Progenitor cell of endocrine pancreas (in vitro differentiated cells): ENCODE data around the gene LVRN. TPM values are rescaled to one million over a fixed set of nuclear protein-coding genes. Genes with fewer than 3 reads are reported as not detected.

Experiments used
- DNase-seq: peaks from one replicate; pipeline ENCODE4 v3.0.0; 2021; ENCODE audit warnings: low spot score; ENCODE audit not compliant: unreplicated experiment
- H3K27ac Mint-ChIP-seq: 2 replicates; pipeline ENCODE4 v1.8.0; 2021; ENCODE audit warnings: mild to moderate bottlenecking, moderate library complexity, mixed read lengths
- H3K27me3 Mint-ChIP-seq: 2 replicates; pipeline ENCODE4 v1.8.0; 2021; ENCODE audit warnings: mixed read lengths
- H3K36me3 Mint-ChIP-seq: 2 replicates; pipeline ENCODE4 v1.8.0; 2022; ENCODE audit warnings: mixed read lengths; ENCODE audit not compliant: insufficient read depth
- H3K4me1 Mint-ChIP-seq: 2 replicates; pipeline ENCODE4 v1.8.0; 2021; ENCODE audit warnings: low read depth, mixed read lengths
- H3K4me3 Mint-ChIP-seq: 2 replicates; pipeline ENCODE4 v1.8.0; 2021; ENCODE audit warnings: low read depth, mild to moderate bottlenecking, moderate library complexity, mixed read lengths
- H3K9me3 Mint-ChIP-seq: 2 replicates; pipeline ENCODE4 v1.8.0; 2021; ENCODE audit warnings: low read depth, mixed read lengths
- total RNA-seq: library from RNA; stranded (reverse); gene quantifications from 2 replicates; pipeline ENCODE4 v1.2.1, GENCODE V29; 2021
- TF ChIP-seq, protein P1 (sequence below): fragments of 200-600 bp; sonication (generic); IDR thresholded peaks from one replicate; pipeline ENCODE4 v1.5.0; 2021; ENCODE audit warnings: antibody characterized with exemption, mild to moderate bottlenecking; ENCODE audit not compliant: unreplicated experiment

The LVRN gene
- total RNA-seq, 1 donor from 2014 or later, result 0.24 TPM

DNA sequence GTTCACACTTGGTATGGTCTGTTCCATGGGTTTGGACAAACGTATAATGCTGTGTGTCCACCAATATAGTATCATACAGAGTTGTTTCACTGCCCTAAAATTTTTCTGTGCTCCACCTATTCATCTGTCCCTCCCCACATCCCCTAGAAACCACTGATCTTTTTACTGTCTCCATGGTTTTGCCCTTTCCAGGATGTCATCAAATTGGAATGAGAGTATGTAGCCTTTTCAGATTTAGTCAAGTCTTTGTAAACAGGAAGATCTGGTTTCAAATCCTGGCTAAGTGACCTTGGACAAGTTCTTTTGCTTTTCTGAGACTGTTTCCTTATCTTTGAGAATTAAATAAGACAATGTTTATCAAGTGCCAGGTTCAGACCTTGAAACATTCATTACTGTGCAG is 13.2 kb upstream of the LVRN start:
- Mint-ChIP-seq H3K4me3 (no peak overlapping the region), H3K4me1 (peaks cover 11% of the 10 kb centered on the region), H3K27me3 (peaks cover 3% of the 10 kb centered on the region), H3K36me3 (no peaks in the 10 kb centered on the region), H3K9me3 (no peaks in the 10 kb centered on the region), H3K27ac (no peak overlapping the region)
- TF ChIP-seq, protein P1, sequence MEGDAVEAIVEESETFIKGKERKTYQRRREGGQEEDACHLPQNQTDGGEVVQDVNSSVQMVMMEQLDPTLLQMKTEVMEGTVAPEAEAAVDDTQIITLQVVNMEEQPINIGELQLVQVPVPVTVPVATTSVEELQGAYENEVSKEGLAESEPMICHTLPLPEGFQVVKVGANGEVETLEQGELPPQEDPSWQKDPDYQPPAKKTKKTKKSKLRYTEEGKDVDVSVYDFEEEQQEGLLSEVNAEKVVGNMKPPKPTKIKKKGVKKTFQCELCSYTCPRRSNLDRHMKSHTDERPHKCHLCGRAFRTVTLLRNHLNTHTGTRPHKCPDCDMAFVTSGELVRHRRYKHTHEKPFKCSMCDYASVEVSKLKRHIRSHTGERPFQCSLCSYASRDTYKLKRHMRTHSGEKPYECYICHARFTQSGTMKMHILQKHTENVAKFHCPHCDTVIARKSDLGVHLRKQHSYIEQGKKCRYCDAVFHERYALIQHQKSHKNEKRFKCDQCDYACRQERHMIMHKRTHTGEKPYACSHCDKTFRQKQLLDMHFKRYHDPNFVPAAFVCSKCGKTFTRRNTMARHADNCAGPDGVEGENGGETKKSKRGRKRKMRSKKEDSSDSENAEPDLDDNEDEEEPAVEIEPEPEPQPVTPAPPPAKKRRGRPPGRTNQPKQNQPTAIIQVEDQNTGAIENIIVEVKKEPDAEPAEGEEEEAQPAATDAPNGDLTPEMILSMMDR, result no peak
- DNase-seq, result no peak

DNA sequence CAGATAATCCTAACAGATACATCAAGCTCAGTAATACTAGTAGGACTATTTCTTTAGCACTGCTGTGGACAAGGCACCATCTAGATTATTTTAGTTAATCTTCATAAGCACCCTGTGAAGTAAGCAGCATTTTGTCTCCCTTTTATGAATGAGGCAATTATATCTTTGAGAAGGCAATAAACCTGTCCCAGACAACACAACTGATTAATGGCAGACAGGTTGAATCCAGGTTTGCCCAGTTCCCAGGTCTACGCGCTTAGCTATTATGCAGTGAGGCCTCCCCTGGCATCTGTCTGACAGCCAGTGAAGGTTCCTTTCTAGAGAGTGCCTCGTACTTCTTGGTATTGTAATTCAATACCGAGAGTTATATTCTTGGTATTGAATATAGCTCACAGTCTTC is 9.7 kb upstream of the LVRN start:
- TF ChIP-seq, protein P1, result no peak
- Mint-ChIP-seq H3K27me3 (peaks cover 3% of the 10 kb centered on the region), H3K4me1 (peaks cover 13% of the 10 kb centered on the region), H3K36me3 (no peaks in the 10 kb centered on the region), H3K9me3 (no peaks in the 10 kb centered on the region), H3K27ac (no peak overlapping the region), H3K4me3 (no peak overlapping the region)
- no peak for DNase-seq

DNA sequence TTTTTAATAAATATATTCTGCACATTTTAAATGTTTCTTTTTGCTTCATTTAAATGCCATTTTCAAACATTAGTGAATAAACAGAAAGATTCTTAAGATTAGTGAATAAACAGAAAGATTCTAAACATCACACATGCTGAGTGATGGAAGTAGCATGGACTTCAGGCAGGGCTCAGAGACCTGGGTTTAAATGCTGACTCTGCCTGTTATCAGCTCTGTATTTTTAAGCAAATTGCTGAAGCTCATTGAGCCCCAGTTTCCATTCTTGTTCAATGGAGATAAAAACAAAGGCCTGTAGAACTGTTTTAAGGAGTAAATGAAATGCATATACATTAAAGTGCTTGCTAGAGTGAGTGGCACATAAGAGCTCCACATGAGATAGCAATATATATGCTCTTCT is 8.1 kb upstream of the LVRN start:
- H3K9me3 Mint-ChIP-seq, result no peaks in the 10 kb centered on the region
- H3K36me3 Mint-ChIP-seq, result no peaks in the 10 kb centered on the region
- H3K27me3 Mint-ChIP-seq, result peaks cover 3% of the 10 kb centered on the region
- TF ChIP-seq, protein P1, result no peak
- no peak overlapping the region for H3K27ac Mint-ChIP-seq
- no peak overlapping the region for H3K4me3 Mint-ChIP-seq
- no peak for DNase-seq
- peaks cover 13% of the 10 kb centered on the region for H3K4me1 Mint-ChIP-seq

DNA sequence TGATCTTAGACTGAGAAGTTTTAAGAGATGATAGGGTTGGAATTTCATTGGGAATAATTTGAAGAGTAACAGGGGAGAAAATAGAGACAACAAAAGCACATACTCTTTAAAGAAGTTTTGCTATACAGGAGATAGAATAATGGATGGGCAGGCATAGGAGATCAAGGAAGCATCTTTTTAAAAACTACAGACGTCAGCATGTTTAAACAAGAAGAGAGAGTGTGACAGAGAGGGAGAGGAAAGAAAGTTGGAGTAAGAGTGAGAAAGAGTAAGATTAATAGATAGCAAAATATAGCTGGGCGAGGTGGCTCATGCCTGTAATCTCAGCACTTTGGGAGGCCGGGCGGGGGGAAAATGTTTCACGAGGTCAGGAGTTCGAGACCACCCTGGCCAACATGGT is 5.3 kb upstream of the LVRN start:
- TF ChIP-seq, protein P1, result no peak
- Mint-ChIP-seq H3K27me3 (peaks cover 18% of the 10 kb centered on the region), H3K36me3 (no peaks in the 10 kb centered on the region), H3K27ac (no peak overlapping the region), H3K4me1 (peaks cover 13% of the 10 kb centered on the region), H3K9me3 (no peaks in the 10 kb centered on the region), H3K4me3 (no peak overlapping the region)
- DNase-seq, result no peak

DNA sequence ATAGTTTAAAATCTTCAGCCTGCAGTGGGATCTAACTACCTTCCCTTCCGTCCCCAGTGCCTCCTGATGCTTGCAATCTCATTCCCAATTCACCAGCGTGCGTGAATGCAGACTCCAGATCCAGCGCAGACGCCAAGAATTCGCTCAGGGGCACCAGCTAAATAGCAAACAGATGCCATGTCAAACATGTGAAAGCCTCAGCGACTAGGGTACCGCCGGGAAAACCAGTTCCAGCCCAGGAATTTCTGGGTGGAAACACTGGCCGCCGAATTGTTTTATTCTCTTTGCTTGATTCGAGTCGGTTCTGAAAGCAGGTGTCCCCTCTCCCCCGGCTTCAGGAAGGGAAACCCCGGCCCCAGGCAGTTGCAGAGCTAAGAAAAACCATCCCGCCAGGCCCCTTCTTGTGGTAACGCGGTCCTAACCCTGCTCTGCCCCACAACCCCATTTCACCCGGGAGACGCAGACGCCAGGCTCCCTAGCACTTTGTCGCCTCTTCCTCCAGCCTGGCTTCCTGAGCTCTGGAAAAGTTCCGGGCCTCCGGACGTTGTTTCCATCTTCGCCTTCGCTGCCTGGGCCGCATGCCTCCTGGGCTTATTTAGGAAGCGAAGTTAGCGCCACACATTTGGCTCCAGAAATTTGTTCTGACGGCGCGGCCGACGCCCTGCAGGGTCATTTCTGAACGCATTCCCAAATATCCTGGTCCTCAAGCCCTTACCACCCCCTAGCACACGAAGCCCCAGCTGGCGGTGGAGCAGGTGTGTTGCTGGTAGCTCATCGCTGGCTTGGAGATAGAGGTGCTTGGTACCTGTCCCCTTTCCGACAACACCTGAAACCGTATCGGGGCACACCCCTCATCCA is 665 bp upstream of the LVRN start:
- DNase-seq, result no peak
- no peak overlapping the region for H3K27ac Mint-ChIP-seq
- H3K4me3 Mint-ChIP-seq, result no peak overlapping the region
- TF ChIP-seq, protein P1, result no peak
- H3K4me1 Mint-ChIP-seq, result no peaks in the 10 kb centered on the region
- no peaks in the 10 kb centered on the region for H3K36me3 Mint-ChIP-seq
- H3K9me3 Mint-ChIP-seq, result no peaks in the 10 kb centered on the region
- H3K27me3 Mint-ChIP-seq, result peaks cover 46% of the 10 kb centered on the region
